ENCODE measurements around the gene RBP3.
A peak's percentile ranks its signal among the peaks of the same experiment; 100 is the strongest.

The RBP3 gene

DNA sequence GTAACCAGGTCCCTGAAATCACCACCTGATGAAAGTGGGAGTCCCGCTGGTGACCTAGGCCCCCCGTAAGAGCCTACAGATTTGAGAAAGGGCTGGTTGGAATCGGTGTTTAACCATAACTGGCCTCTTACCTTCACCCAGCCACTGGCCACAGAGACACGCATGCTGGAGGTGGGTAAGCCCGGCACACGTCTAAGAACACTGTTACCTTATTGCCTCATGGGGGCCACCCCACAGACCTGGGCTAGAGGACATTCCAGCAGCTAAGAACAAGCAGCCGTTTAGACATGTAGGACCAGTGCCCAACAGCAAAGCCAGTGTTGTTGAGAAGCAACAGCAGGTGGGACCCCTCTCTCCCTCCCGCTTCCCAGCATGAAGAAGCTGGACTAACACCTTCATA, 28.4 kb upstream of the RBP3 start:
- no peak for DNase-seq

DNA sequence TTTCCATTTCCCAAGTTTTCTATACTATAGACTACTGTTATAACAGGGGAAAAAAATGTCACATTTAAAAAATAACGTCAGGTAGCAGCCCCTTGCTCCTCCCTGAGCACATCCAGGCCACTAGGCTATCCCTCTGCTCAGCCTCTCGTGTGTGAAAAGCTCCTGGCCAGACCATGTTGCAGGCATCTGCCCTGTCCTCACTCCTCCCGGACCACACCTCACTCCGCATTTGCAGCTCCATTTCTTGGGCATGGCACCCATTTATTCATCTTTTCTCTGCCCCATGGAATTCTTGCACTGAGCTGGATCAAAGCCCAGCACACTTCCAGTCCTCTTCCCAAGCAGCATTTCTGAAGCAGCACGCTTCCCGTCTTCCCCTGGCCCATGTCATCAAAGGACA, 27.4 kb upstream of the RBP3 start:
- DNase-seq = no peak

DNA sequence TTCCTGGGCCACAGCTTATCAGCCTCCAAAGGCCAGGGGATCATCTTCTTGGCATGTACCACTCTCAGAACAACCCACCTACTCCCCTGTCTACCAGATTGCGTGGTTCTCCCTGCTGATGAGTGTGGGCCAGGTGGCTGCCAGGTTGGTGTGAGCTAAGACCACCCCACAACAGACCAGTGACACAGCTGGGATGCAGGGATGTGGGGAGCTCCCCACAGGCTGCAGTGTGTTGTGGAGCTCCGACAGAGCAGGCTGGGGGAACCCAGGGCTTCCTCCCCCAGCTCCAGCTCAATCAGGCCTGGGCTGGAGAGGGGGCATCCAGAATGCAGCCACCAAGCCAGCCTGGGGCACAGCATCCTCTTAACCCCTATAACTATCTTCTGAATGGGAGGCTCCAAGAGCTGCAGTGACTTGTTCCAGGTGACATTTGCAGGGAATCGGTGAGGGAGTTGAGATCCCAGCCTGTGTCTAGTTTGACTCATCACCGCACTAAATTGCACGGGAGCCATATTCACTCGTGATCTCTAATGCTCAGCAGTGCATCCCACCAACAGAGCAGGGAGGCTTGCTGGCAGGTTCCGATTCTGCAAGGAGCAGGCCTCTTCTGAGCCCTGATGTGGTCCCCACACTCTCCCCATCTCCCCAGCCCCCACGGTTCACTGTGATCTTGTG, 26.5 kb upstream of the RBP3 start:
- DNase-seq = no peak

DNA sequence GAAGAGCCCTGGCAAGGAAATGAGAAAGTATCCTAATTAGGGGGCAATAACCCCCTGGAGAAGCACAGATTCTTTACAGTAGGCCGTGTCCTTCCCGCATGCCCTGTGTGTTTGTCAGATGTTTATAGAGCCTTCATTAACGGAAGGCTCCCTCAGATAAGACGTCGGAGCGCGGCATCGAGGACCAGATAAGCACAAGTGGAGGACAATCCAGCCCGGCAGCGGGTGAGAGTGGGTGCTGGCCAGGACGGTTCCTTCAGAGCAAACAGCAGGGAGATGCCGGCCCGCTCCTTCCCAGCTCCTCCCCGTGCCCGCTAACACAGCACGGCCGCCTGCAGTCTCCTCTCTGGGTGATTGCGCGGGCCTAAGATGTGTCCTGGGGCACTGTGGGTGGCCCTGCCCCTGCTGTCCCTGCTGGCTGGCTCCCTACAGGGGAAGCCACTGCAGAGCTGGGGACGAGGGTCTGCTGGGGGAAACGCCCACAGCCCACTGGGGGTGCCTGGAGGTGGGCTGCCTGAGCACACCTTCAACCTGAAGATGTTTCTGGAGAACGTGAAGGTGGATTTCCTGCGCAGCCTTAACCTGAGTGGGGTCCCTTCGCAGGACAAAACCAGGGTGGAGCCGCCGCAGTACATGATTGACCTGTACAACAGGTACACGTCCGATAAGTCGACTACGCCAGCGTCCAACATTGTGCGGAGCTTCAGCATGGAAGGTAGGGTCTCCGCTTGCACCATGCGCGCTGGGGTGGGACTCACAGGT, 25.7 kb upstream of the RBP3 start, which contains the start of gene GDF2:
Gene GDF2 (plus strand): TSS at position 155 of the 762 bp plus-strand sequence. CDS start 215 bp downstream, at position 370.
- peak; percentile 59 for DNase-seq

DNA sequence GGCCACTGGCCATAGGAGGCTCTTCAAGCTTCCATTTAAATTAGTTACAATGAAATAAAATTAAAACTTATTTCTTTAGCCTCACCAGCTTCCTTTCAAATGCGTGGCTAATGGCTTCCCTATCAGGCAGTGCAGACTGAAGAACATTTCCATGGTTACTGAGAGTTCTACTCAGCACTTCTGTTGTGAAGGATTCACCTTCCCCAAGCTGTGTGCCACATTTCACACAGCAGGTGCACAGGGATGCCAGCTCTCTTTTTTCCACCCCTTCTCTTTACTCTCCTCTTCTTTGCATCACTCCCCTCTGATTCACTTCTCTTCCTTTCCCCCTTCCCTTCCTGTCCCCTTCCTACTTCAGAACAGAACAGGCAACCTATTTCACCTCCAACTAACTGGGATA, 25.1 kb upstream of the RBP3 start:
- DNase-seq = no peak

DNA sequence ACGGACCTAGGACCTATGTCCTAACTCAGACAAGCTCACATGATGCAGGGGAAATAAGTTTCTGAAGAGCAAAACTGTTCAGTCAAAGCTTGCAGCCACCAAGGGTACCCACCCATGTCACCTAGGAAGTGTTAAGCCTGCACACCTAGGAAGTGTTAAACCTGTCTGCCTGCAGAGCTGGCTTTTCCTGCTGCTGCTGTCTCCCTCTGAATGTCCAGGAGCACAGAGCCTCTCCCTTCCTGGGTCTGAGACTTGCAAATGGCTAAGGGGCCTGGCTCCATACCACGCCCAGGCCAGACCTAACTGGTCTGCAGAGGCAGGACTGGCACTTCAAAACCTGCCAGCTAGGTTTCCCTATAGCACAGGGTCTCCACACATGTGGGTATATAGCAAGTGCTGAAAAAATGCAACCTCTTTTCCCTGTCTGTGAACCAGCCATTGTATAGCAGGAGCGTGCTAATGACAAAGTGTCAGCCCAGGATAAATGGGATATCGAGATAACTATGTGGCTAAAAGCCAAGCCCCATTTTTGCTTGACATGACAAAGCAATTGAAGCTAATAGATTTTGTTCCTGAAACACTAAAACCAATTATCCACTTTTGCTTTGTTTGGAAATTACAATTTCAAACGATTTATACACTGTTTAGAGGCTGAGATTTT, 24.4 kb upstream of the RBP3 start:
- no peak for DNase-seq

DNA sequence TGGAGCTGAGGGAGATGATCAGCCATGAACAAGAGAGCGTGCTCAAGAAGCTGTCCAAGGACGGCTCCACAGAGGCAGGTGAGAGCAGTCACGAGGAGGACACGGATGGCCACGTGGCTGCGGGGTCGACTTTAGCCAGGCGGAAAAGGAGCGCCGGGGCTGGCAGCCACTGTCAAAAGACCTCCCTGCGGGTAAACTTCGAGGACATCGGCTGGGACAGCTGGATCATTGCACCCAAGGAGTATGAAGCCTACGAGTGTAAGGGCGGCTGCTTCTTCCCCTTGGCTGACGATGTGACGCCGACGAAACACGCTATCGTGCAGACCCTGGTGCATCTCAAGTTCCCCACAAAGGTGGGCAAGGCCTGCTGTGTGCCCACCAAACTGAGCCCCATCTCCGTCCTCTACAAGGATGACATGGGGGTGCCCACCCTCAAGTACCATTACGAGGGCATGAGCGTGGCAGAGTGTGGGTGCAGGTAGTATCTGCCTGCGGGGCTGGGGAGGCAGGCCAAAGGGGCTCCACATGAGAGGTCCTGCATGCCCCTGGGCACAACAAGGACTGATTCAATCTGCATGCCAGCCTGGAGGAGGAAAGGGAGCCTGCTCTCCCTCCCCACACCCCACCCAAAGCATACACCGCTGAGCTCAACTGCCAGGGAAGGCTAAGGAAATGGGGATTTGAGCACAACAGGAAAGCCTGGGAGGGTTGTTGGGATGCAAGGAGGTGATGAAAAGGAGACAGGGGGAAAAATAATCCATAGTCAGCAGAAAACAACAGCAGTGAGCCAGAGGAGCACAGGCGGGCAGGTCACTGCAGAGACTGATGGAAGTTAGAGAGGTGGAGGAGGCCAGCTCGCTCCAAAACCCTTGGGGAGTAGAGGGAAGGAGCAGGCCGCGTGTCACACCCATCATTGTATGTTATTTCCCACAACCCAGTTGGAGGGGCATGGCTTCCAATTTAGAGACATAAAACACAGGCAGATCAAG, 22.6 kb upstream of the RBP3 start:
- DNase-seq = no peak

DNA sequence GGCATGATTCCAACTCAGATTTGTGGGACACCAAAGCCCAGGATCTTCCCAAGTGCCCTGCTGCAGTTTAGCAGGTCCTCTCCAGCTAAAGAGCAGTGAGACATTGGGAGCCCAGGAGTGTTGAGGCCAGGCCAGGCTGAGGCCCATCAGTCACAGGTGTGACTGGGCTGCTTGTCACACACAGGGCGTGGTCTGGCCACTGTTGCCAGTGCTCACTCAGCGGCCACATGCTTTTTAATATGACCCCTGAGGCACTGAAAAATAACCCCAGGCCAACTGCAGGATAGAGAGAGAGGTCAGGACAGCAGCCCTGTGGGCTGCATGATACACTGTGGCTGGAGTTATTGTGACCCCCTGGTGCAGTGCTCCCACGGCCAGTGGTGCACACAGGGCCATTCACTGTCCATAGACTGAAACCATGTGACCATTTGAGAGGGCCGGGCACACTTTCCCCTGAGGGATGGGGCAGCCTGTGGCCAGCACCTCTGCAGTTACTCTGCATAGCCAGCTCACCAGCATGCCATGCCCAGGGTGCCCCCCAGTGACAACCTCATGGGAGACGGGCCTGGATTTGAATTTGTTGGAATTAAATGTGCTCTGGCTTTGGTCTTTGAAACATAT, 21.7 kb upstream of the RBP3 start:
- DNase-seq = no peak

DNA sequence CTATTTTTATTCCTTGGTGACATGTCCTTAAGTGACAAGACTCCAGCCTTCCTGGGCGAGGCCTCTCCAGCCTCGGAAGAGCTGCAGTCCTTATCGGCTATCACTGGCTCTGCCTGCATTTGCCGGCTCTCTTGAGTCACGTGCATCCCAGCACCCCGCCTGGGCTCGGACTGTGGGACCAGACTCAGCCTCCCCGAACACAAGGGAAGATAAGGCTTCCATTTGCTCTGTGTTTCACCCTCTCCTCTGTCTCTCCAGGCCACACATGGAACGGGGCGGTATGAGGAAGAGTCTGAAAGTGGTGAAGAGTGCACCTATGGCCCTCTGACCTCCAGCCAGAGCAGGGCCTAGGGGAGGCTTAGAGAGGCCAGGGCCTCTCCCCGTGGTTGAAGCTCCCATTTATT, 21.2 kb upstream of the RBP3 start:
- peak; percentile 24 for DNase-seq

DNA sequence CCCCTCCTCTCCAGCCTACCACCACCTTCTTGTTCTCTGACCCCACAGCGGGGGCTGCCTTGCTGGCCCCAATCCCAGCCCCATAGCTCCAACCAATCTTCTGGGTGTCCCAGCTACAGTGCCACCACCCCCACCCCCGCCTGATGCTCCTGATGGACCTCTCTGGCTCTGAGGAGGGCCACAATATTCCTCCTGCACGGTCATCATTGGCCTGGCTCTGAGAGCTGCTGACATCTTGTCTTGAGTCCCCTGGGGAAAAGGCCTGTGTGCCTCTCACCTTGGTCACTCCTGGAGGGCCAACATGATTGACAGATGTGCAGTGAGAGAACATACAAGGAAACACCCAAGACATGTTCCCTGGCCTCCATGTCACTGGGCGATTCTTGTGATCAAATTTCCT, 18.3 kb upstream of the RBP3 start:
- no peak for DNase-seq

DNA sequence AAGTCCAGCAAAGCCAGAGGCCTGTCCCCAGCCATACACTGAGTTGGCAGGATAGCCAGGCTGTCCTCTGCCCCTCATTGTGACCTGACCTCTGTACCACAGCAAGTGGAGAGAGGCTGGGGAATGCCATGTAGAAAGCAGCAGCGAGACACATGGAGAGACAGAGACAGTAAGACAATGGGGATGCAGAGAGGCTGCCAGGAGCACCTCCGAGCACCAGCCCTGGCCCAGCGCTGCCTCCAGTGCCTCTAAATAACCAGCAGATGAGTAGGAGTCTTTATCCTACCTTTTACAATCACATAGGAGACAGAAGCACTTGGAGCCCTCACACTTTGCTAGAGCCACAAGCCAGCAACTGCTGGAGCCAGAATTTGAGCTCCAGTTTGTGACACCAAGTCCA, 17.8 kb upstream of the RBP3 start:
- DNase-seq = no peak

DNA sequence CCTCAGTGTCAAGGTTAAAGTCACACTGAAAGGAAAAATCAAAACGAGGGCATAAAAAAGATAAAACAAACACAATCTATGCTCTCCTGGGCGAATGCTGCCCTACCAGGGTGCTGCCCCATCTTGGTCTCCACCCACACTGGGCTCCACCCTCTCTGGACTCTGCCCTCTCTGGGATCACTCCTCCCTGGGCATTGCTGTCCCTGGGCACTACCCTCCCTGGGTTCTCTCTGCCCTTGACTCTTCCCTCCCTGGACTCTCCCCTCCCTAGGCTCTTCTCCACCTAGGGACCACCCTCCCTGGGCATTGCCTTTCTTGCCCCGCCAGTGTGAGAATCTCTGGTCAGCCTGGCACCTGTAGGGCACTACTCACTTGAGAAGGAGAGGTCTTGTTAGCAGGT, 17.4 kb upstream of the RBP3 start:
- no peak for DNase-seq

DNA sequence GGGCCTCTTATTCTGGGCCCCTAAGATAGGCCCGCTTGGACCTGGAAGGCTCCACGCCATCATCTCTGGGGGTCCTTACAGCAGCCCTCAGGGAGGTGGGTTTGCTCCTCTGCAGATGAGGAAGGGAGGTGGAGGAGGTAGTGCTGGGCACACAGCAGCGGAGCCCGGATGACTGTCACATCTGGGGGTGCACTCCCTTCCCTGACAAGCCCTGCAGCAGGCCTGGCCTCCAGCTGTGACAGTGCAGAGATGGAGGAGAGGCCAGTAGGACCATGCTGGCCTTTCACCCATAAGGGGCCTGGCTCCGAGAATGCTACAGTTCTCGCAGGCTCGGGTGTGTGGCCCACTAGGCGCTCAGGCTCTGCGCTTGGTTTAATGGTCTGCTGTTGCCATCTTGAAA, 16.7 kb upstream of the RBP3 start:
- DNase-seq = no peak

DNA sequence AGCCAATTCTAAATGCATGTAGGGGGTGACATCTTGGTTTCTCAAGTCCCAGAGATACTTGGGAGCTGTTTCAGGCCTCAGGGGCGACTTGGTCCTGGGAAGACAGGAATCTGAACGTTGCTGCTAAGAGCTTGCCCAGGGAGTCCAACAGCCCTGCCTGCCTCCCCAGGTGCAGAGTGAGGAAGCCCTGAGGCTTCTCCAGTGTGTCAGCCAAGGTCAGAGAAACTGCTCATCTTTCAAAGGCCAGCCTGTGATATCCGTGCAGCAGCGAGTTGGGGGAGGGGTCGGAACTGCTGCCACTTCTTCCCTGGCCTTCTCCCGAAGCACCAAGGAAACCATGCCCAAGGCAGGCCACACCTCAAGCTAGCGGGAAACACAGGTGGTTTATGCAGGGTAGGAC, 16.2 kb upstream of the RBP3 start:
- DNase-seq = no peak

DNA sequence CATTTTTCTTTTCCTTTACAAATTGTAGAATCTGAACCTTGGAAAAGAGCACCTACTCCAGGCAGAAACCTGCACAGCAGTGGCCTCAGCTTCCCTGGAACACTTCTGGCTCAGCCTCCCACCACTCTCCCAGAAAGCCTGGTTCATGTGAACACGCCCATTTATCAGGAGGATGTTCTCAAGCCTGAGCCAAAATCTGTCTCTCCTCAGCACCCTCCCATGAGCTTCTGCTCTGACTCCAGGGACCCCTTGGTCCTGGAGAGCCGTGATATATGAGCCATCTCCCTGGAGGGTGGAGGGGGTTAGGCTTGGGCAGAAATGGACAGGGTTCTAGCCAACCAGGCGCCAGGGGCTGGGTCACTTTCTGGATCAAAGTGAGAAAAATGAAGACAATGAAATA, 15.8 kb upstream of the RBP3 start:
- no peak for DNase-seq

DNA sequence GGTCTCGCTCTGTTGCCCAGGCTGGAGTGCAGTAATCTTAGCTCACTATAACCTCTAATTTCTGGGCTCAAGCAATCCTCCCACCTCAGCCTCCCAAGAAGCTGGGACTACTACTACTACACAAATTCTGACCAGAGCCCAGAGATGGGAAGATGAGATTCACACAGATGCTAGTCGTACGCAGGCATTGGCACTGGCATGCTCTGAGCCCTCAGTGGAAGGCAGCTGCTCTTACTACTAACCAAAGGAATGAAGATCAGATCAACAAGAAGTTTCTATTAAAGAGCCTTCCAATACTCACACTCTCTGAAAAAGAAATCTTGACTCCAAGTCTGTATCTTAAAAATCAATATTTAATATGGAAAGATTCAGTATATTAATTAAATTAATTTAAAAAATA, 15.2 kb upstream of the RBP3 start:
- DNase-seq = no peak

DNA sequence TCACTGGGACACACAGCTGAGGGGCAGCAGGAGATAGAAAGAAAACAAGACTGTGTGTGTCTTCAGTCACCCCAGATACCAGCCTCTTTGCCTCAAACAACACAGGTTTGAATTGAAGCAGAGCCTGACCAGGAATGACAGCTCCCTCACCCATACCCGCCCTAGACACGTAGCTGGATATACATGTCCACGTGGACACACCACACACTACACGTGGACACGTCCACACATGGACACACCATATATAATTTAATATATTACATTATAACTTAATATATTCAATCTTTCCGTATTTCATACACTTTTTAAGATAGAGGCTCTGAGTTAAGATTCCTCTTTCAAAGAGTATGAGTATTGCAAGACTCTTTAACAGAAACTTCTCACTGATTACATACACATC, 14.6 kb upstream of the RBP3 start:
- no peak for DNase-seq

DNA sequence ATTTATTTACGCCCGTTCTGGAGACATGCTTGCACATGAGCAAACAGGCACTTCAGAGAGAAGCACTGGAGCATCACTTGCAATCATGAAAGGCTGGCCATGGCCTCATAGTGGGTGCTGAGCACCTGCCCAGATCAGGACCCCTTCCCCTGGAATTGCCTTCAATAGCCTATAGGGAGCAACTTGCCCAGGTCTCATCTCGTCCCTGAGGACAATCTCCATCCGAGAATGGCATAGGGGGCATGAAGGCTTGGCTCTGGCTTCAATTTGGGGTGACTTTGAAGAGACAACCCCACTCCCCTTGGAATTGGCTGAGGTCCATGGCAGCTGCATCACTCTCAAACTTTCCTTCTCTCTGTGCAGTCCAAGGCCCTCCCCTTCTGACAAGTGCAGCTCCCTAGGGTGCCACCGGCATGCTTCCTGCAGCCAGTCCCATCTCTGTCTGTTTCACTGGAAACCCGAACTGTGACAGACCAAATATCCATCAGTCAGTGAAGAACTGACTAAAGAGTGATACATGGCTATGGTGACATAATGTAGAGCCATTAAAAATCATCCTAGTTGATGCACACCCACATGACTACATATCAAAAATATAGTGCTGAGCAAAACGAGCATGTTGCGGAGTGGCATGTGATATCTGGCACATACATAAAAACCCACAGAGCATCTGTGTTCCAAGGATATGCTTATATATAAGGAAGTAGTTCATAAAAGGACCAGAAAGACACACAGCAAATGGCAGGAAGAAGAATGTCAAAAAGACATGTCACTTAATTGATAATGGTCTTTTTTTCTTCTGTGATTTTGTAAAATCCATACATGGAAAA, 13.5 kb upstream of the RBP3 start:
- DNase-seq = peak; percentile 73

DNA sequence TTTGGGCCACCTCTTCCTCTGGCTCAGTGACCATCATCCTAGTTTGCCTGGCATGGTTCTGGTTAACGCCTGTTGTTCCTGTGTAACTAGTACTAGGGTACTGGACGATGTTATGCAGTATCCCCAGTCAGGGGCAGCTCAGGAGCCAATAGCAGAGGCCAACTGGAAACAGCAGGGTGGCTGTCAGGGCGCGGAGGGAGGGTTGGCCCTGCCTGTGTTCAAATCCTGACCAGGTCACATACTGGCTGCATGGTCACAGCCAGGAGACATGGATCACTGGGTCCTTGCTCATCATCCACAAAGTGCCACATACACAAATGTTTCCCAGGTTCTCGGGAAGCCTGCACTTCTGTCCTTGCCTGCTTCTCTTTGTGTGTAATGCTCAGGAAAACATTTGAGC, 12.3 kb upstream of the RBP3 start:
- no peak for DNase-seq

DNA sequence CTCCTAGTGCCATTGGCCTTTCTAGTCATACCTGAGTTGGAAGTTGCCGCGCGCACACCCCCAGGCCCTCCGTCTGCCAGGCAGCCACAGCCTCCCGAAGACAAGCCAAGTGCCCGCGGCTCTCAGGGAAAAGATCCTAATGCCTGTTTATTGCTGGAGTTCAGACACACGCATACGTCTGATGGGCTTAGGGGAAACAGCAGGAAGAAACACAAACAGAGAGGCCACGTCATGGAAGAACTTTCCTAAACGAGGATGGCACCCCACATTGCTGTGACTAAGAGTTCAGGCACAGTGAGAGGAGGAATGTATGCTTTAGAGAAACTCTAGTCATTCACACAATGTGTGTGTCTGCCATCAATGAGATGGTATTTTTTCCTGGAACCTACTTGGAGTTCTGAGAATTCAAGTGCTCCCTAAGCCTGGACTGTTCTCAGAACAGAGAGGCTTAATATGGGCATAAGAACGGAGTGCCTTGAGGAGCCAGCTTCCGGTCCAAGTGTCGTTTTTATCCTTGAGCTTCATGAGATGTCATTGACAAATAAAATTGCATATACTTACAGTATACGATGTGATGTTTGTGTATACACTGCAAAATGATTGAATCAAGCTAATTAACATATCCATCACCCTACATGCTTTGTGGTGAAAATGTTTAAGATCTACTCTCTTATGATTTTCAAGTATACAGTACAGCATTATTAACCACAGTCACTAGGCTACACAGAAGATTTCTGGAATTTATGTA, 11.6 kb upstream of the RBP3 start:
- DNase-seq = peak; percentile 53

DNA sequence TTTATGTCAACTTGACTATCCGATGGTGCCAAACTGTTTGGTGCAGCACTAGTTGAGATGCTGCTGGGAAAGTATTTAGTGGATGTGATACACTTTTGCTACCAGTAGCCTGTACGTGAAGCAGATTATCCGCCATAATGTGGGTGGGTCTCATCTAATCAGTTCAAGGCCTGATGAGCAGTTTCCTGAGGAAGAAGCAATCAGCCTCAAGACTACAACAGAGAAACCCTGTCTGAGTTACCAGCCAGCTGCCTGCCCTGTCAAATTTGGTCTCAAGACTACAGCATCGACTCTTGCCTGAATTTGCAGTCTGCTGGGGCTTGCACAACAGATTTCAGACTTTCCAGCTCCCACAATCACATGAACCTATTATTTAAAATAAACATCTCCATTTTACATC, 10.9 kb upstream of the RBP3 start:
- DNase-seq = peak; percentile 57

All from hematopoietic multipotent progenitor cell treated with erythropoietin and hydrocortisone succinate and interleukin-3 and kit ligand, for 4 days (in vitro differentiated cells).